Upper lobe of right lung (tissue), 1 donor: ENCODE measurements around the gene TNS1. TPM values are rescaled to one million over a fixed set of nuclear protein-coding genes. Genes with fewer than 3 reads are reported as not detected.
A peak's percentile ranks its signal among the peaks of the same experiment; 100 is the strongest.

Experiments
- ATAC-seq: fragments of 200-7000 bp; cut with Tn5 transposase; one replicate; pipeline ENCODE4 v1.9.1; 2020; ENCODE audit warnings: mild to moderate bottlenecking, moderate library complexity
- DNase-seq: peaks from one replicate; pipeline ENCODE4 v3.0.0-alpha.2; 2020
- H3K27ac ChIP-seq: fragments of 200-600 bp; one replicate; pipeline ENCODE4 v1.8.0; 2022
- H3K27me3 ChIP-seq: fragments of 200-600 bp; one replicate; pipeline ENCODE4 v1.8.0; 2022; ENCODE audit warnings: mild to moderate bottlenecking
- H3K36me3 ChIP-seq: fragments of 200-600 bp; one replicate; pipeline ENCODE4 v1.8.0; 2022
- H3K4me1 ChIP-seq: fragments of 200-600 bp; one replicate; pipeline ENCODE4 v1.8.0; 2022
- H3K4me3 ChIP-seq: fragments of 200-600 bp; one replicate; pipeline ENCODE4 v1.8.0; 2022; ENCODE audit warnings: mild to moderate bottlenecking
- H3K9me3 ChIP-seq: fragments of 200-600 bp; one replicate; pipeline ENCODE4 v1.8.0; 2022
- CTCF ChIP-seq: fragments of 200-600 bp; IDR thresholded peaks from one replicate; pipeline ENCODE4 v1.8.0; 2022; ENCODE audit warnings: antibody characterized with exemption
- intact Hi-C: fragments of 100-400 bp; cut with DNase I; formaldehyde crosslinking; loops from one replicate; pipeline ENCODE4 v1.11.0; 2022
- total RNA-seq: library from RNA; stranded (reverse); fragmentation: NEBNext Ultra II Directional; extraction: Animal tissue kit (Norgen Biotek cat#: 25700); gene quantifications from one replicate; pipeline ENCODE4 v1.2.1, GENCODE V29; 2021
- donor health status: DM: no; HTN: yes; CAD: no; lungs with severe emphysema.

TNS1 gene
- total RNA-seq, 1 donor from 2014 or later = 669 TPM

- Histone ChIP-seq H3K9me3 (no peaks in the 10 kb centered on the region), H3K27ac (no peak overlapping the region), H3K4me1 (peaks cover under 1% of the 10 kb centered on the region), H3K36me3 (peaks cover 98% of the 10 kb centered on the region), H3K4me3 (no peak overlapping the region), H3K27me3 (no peaks in the 10 kb centered on the region)
- intact Hi-C loops = no loop called here
- no peak for TF ChIP-seq CTCF
- ATAC-seq (no peak), DNase-seq (no peak)
These were observed 134.4 kb downstream of the TNS1 start for GRCh38 chr2:217868265-217868892.

GRCh38 chr2:217866457-217866856 lies 136.3 kb downstream of the TNS1 start:
- no peaks in the 10 kb centered on the region for H3K27me3 ChIP-seq
- no peak overlapping the region for H3K4me3 ChIP-seq
- TF ChIP-seq CTCF = no peak
- no peaks in the 10 kb centered on the region for H3K9me3 ChIP-seq
- H3K27ac ChIP-seq = no peak overlapping the region
- H3K36me3 ChIP-seq = peaks cover 97% of the 10 kb centered on the region
- ATAC-seq (no peak), DNase-seq (no peak)
- peaks cover 13% of the 10 kb centered on the region for H3K4me1 ChIP-seq
- intact Hi-C loops = no loop called here

GRCh38 chr2:217864963-217865772 lies 137.6 kb downstream of the TNS1 start:
- intact Hi-C loops = no loop called here
- peaks cover 15% of the 10 kb centered on the region for H3K4me1 ChIP-seq

GRCh38 chr2:217863883-217864282 lies 138.9 kb downstream of the TNS1 start:
- Histone ChIP-seq H3K27ac (peak overlapping the region; percentile 17), H3K27me3 (no peaks in the 10 kb centered on the region), H3K9me3 (no peaks in the 10 kb centered on the region), H3K36me3 (peaks cover 94% of the 10 kb centered on the region), H3K4me3 (no peak overlapping the region), H3K4me1 (peaks cover 20% of the 10 kb centered on the region)
- no peak for DNase-seq
- ATAC-seq = no peak
- intact Hi-C loops = no loop called here
- TF ChIP-seq CTCF = no peak

More at GRCh38 chr2:217864963-217865772, 137.6 kb downstream of the TNS1 start:
- Histone ChIP-seq H3K9me3 (no peaks in the 10 kb centered on the region), H3K27me3 (no peaks in the 10 kb centered on the region), H3K36me3 (peaks cover 95% of the 10 kb centered on the region), H3K27ac (no peak overlapping the region), H3K4me3 (no peak overlapping the region)
- TF ChIP-seq CTCF = no peak
- DNase-seq (no peak), ATAC-seq (peak; percentile 16)

GRCh38 chr2:217861334-217861877 lies 141.4 kb downstream of the TNS1 start:
- H3K36me3 ChIP-seq = peaks cover 84% of the 10 kb centered on the region
- no peaks in the 10 kb centered on the region for H3K27me3 ChIP-seq
- H3K4me1 ChIP-seq = peaks cover 33% of the 10 kb centered on the region
- TF ChIP-seq CTCF = no peak
- H3K4me3 ChIP-seq = no peak overlapping the region
- H3K27ac ChIP-seq = no peak overlapping the region
- intact Hi-C loops = no loop called here
- ATAC-seq (no peak), DNase-seq (no peak)
- H3K9me3 ChIP-seq = no peaks in the 10 kb centered on the region
